GM18505 (cell line): Measurements from ENCODE around the gene ZFP69.
"Not testable (repeated sequence)": the region's sequence is repeated elsewhere in the genome, so short reads cannot be mapped to it uniquely, and the experiment has no call there.

ENCODE experiments used
- ATAC-seq: cut with Tn5 transposase; IDR thresholded peaks from one replicate; pipeline ENCODE4 v1.9.1; 2021; ENCODE audit not compliant: unreplicated experiment
- POLR2A ChIP-seq: IDR thresholded peaks from 4 replicates; pipeline ENCODE4 v1.6.1; 2011; ENCODE audit warnings: borderline replicate concordance; ENCODE audit not compliant: insufficient read depth, insufficient read length; ENCODE audit errors: extremely low read depth

ZFP69 gene

GRCh38 chr1:40469327-40469726, 7.8 kb upstream of the ZFP69 start:
- ATAC-seq: no peak
- no peak for TF ChIP-seq POLR2A

- no peak for ATAC-seq
- no peak for TF ChIP-seq POLR2A
Observed at GRCh38 chr1:40475268-40475667, 1.8 kb upstream of the ZFP69 start.

- ATAC-seq: no peak
- TF ChIP-seq POLR2A: no peak
Observed at GRCh38 chr1:40477678-40478053, 576 bp downstream of the ZFP69 start.

- no peak for ATAC-seq
- no peak for TF ChIP-seq POLR2A
Observed at GRCh38 chr1:40478276-40478675, 1.2 kb downstream of the ZFP69 start.

- no peak for ATAC-seq
- TF ChIP-seq POLR2A: no peak
Observed at GRCh38 chr1:40479156-40479555, 2.1 kb downstream of the ZFP69 start.

DNA sequence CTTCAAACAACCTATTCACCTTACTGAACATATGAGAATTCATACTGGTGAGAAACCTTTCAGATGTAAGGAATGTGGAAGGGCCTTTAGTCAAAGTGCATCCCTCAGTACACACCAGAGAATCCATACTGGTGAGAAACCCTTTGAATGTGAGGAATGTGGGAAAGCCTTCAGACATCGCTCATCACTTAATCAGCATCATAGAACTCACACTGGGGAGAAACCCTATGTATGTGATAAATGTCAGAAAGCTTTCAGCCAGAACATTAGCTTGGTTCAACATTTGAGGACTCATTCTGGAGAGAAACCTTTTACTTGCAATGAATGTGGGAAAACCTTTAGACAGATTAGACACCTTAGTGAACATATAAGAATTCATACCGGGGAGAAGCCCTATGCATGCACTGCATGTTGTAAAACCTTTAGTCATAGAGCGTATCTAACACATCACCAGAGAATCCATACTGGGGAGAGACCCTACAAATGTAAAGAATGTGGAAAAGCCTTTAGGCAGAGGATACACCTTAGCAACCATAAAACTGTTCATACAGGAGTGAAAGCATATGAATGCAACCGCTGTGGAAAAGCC, 18.3 kb downstream of the ZFP69 start:
- TF ChIP-seq POLR2A: no peak
- no peak for ATAC-seq

GRCh38 chr1:40502651-40503050, 25.6 kb downstream of the ZFP69 start:
- not testable (repeated sequence) for ATAC-seq

- no peak for ATAC-seq
- no peak for TF ChIP-seq POLR2A
Observed at GRCh38 chr1:40507973-40508372, 30.9 kb downstream of the ZFP69 start.

DNA sequence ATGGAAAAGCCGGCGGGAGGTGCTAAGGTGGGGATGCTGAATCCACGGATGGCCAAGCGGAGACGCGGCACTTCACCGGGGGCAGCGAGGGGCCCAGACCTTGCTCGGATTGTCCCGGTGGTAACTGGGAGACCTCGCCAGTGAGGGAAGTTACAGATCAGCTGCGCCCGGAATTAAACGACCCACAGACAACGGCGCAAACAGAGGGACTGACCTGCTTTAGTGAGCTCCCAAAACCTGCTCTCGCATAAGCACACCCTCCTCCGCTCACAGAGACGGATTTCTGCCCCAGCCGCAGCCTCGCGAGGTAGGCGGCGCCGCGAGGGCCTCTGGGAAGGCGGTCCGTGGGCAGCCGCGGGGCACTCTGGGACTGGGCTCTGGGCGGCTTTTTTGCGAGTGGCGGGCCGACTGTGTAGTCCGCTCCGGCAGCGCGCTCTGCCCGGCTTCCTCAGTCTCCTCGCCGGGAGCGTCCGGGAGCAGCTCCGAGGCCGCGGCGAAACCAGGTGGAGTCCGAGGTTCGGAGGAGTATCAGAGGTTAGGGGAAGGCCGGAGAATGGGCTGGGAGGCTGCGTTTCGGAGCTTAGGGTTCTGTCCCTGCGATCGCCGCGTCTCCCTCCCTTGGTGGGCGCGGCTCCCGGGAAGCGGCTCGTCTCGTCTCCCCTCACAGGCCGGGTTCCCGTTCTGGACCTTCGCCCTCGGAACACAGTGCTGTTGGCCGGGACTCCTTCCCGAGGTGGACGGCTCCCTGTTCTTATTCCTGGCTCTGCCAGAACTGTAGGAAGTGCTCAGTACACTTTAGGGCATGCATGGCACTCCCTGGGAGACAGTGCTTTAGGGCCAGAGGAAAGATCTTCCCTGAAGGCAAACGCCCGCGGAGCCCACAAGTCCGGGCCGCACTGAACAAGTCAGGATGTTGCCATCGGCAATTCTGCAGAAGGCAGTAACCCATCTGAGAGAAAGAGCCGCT, 31.6 kb downstream of the ZFP69 start, which contains the start of gene EXO5:
Gene EXO5 (plus strand): TSS at position 393 of the 967 bp plus-strand sequence. CDS start 5,778 bp downstream, outside the sequence.
- TF ChIP-seq POLR2A: peak; percentile 86
- peak; percentile 85 for ATAC-seq

DNA sequence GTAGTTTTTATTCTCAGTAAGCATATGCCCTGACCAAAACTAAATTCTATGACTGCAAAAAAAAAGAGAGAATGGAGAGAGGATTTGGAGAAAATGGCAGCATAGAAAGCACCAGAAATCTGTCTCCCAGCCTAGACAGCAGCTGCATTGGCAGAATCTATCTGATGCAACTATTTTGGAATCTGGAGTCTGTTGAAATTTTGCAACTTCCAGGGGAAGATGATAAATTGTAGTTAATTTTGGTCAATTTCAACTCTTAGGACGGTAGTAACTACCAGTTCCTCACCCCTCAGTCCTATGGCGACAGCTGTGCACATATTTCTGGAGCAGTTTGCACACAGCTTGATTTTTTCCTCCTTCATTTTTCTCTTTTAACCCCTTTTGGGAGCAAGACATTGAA, 42.4 kb downstream of the ZFP69 start:
- no peak for TF ChIP-seq POLR2A
- no peak for ATAC-seq

DNA sequence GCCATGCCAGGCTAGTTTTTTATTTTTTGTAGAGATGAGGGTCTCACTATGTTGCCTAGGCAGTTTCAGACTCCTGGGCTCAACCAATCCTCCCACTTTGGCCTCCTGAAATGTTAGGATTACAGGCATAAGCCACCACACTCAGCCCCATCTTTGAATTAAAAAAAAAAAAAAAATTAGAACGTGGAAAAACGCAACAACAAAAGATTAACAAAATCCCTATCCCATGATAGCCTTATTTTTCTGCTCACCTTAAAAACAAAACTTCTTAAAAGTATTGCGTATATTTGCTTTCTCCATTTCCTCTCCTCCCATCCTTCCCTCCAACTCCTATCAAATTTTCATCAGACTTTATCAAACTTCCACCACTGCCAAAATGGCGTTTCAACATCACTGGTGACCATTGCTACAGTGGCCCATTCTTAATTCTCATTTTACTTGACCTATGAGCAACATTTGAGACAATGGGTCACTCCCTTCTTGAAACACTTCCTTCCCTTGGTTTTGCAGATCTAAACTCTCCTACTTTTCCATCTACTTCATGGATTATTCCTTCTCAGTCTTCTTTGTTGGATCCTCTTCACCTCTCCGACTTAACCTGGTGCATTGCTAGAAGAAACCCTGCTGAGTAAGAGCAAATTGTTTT, 53.8 kb downstream of the ZFP69 start:
- TF ChIP-seq POLR2A: no peak

GRCh38 chr1:40531381-40532061, 54.4 kb downstream of the ZFP69 start, which contains the start of gene ZNF684:
ZNF684 (plus strand) TSS chr1:40531637; CDS start chr1:40533167, 1,530 bp downstream.
- peak; percentile 88 for ATAC-seq
- peak; percentile 81 for TF ChIP-seq POLR2A

More for the DNA sequence above, 53.8 kb downstream of the ZFP69 start:
- ATAC-seq: no peak

DNA sequence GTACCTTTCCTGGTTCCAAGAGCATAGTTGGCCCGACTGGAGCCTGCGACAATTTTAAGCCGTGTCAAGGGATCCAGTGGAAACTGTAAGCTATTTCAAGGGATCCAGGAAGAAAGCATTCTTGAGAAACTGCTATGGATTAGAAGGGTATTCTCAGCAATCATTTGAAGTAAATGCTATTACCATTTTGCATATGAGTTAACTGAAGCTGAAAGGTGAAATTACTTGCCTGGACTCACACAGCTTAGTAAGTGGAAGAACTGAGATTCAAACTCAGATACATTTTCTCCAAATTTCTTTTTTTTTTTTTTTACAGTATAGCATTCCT, 54.9 kb downstream of the ZFP69 start:
- no peak for ATAC-seq
- no peak for TF ChIP-seq POLR2A

- no peak for ATAC-seq
- TF ChIP-seq POLR2A: no peak
Observed at GRCh38 chr1:40532844-40533424, 55.8 kb downstream of the ZFP69 start.

DNA sequence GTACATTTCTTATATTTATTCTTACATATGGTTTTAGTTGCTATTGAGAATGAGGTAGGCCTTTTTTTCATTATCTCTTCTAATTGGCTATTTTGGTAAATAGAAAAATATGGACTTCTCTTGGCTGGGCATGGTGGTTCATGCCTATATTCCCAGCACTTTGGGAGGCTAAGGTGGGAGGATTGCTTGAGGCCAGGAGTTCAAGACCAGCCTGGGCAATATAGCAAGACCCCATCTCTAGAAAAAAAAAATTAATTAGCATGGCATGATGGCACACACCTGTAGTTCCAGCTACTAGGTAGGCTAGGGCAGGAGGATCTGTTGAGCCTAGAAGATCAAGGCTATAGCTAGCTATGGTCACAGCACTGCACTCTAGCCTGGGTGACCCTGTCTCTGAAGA, 57.5 kb downstream of the ZFP69 start:
- no peak for ATAC-seq
- TF ChIP-seq POLR2A: no peak
